Right renal pelvis (tissue), 4 donors: ENCODE data around the gene TUT4. TPM values are rescaled to one million over a fixed set of nuclear protein-coding genes. Genes with fewer than 3 reads are reported as not detected.
"Not testable (repeated sequence)": the region's sequence is repeated elsewhere in the genome, so short reads cannot be mapped to it uniquely, and the experiment has no call there.

Experiments
- DNase-seq, 4 donors: peaks; one replicate each; pipeline ENCODE4 v3.0.0-alpha.2; 2013; ENCODE audit warnings: low read depth in 4 of 4, low spot score in 3 of 4, missing footprints in 1 of 4
- polyA plus RNA-seq, 4 donors: library from polyadenylated mRNA; unstranded; fragments of 120-200 nt; gene quantifications; one replicate each; pipeline ENCODE4 v1.2.1, GENCODE V29; 2013; ENCODE audit not compliant: insufficient read length in 4 of 4

Gene TUT4
- 10 to 100 TPM; 66.8 to 82.6 (median 80.8) TPM for polyA plus RNA-seq

DNA sequence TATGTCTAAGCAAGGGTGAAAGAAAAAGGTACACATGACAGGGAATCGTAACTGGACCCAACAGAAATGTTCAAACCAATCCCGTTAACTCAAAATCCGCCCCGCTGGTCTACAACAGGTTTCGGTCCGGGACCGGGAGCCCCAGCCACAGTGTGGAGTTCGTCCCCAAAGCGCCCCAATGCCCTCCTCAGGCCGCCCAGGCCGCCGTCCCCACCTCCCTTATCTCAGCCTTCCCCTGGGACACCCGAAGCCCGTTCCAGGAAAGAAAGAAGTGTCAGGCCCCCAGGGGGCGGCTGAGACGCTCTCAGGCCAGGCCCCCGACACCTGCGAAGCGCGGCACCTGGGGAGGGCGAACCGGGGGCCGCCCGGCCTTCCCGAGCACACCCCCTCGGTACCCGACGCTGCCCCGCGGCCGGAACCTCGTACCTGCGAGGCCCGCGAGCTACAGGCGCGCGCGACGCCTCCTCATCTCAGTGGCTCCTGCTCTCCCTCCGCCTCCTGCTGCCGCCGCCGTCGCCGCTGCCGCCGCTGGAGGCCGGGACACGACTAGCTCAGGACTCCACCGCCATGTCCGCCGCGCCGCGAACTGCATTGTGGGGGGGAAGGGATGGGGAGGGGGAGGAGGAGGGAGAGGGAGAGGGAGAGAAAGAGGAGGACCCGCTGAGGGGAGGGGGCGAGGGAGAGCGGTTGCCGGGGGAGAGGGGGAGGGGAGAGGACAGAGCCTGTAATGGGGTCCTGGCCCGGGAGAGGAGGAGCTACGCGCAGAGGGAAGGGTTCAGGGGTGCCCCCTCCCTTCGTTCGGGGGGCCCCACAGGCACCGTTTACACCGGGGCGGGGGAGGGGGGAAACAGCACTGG lies at the start of gene TUT4:
Gene TUT4, minus strand, starts transcription at position 588 of the 857 bp plus-strand sequence. CDS start 26,812 bp downstream, outside the sequence.
- DNase-seq, result peak; percentile 81 to 92 (median 88)

DNA sequence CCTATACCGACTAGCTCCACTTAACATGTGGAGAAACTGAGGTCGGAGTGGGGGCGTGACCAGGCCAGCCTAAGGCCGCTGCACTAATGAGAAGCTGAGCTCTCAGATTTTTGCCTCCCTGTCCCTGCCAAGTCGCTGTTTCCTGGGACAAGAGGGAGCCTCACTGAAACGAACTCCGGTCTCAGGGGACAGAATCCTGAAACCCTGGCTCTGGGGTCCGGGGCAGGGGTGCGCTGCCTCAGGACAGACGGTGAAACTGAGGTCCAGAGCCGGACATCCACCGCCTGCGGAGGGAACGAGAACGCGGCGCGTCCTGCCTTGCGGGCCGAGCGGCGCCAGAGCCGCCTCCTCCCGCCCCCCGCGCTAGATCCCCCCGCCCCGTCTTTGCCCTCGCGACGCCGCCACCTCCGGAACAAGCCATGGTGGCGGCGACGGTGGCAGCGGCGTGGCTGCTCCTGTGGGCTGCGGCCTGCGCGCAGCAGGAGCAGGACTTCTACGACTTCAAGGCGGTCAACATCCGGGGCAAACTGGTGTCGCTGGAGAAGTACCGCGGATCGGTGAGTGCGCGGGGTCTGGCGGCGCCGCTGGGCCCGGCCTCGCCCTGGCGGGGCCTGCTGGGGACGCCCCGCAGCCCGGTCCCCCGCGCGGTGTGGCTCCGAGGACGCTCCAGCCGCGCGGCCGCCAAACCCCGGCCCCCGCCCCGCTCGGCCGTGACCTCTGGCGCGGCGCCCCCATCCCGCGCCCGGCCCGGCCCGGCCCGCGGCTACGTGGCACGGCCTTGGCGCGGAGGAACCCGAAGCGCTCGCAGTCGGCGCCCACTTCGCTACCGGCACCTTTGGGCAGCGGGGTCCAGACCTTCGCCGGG lies 49.3 kb upstream of the TUT4 start, which contains the start of gene GPX7:
Gene GPX7, plus strand, starts transcription at position 381 of the 865 bp plus-strand sequence. Its CDS starts 39 bp downstream, at position 420.
- DNase-seq, result peak in 2 of 4 donors; percentile 27 to 49

DNA sequence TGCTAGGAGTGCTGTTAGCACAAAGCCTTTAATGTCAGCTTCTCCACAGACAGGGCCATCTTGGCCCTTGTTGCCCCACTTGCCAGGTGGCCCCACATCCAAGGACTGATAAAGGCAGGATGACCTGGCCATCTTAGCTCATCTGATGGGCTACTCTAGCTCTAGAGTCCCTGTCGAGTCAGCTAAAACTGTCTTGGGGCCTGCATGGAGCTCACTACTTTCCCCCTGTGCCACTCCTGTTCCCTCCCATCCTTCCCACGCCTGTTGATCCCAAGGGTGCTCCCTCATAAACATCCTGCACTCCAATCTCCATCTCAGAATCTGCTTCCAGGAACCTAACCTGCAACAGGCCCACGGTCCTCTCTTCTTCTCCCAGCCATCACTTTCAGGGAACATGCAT lies 48.6 kb upstream of the TUT4 start:
- peak in 1 of 4 donors; percentile 5 for DNase-seq

DNA sequence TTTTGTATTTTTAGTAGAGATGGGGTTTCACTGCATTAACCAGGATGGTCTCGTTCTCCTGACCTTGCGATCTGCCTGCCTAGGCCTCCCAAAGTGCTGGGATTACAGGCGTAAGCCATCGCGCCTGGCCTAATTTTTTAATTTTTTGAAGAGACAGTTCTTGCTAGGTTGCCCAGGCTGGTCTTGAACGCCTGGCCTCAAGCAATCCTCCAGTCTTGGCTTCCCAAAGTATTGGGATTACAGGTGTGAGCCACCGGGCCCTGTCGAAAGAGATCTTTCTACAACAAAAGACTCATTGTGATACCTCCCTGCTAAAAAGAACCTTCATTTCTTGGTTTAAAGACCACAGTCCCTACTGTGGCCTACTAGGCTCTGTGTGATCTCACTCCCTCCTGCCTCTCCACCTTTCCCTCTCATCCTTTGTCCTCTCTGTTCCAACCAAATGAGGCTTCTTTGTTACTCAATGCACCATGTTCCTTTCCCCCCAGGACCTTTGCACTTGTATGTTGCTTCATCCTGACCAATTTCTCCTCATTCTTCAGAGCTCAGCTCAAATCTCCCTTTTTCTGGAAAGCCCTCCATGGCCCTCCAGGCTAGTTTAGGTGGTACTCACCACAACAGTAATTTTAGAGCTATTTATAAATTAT lies 47.8 kb upstream of the TUT4 start:
- DNase-seq, result no peak

DNA sequence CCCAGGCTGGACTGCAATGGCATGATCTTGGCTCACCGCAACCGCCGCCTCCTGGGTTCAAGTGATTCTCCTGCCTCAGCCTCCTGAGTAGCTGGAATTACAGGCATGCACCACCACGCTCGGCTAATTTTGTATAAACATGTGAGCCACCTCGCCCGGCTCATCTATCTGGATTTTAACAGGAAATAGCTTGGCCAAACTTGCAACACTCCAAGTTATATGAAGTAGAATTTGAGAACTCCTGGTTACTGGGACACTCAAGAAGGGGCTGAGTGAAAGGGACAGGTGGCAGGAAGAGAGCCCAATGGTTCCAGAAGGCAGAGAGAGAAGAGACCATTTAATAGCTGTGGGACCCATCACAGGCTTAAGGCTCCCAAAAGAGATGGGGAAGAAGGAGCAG lies 46.3 kb upstream of the TUT4 start:
- DNase-seq, result no peak

DNA sequence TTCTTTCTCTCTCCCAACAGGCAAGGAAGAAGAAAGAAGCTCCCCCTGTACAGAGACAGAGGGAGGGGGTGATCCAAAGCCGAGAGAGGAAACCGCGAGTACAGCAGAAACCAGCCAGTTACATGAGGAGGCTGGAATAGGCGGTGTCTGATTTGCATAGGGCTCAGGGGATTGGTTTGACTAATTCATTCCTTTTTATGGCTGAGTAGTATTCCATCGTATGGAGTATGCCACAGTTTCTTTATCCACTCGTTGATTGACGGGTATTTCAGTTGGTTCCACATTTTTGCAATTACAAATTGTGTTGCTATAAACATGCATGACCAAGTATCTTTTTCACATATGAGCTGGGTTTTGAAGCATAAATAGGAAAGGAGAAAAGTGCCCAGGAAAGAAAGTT lies 45.8 kb upstream of the TUT4 start:
- no peak for DNase-seq

DNA sequence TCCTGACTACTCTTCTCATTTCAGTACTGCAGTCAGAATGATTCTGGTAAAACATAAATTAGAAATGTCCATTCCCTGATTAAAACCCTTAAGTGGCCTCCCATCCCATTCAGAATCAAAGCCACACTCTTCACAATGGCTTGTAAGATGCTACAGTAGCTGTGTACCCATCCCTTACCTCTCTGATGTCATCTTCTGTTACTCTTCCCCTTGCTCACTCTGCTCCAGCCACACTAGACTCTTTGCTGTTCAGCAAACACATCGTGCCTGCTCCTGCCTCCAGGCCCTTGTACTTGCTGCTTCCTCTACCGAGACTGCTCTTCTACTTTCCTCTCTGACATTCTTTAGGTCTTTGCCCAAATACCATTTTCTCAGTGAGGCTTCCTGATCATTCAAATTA lies 45.0 kb upstream of the TUT4 start:
- DNase-seq, result no peak

- no peak for DNase-seq
Observed at GRCh38 chr1:52595061-52595460, 42.2 kb upstream of the TUT4 start.

- no peak for DNase-seq
Observed at GRCh38 chr1:52593495-52593894, 40.6 kb upstream of the TUT4 start.

GRCh38 chr1:52592637-52593323 lies 39.9 kb upstream of the TUT4 start:
- DNase-seq, result no peak

- DNase-seq, result no peak
Observed at GRCh38 chr1:52590266-52590665, 37.4 kb upstream of the TUT4 start.

GRCh38 chr1:52588535-52588934 lies 35.6 kb upstream of the TUT4 start:
- DNase-seq, result no peak

GRCh38 chr1:52588027-52588426 lies 35.1 kb upstream of the TUT4 start:
- no peak for DNase-seq

DNA sequence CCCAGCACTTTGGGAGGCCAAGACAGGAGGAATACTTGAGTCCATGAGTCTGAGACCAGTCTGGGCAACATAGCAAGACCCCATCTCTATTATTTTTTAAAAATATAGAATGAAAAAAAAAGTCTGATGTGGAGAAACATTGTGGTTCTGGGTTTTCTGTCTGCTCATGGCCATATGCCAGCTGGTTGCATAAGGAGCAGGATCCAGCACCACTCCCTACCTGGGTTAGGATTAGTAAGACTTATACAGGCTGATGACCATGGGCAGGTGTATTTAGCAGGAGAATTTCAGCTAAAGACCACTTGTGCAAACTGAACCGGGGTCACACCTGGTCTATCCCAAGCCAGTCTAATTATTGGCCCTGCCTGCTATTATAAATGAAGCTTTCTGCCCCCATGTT lies 32.6 kb upstream of the TUT4 start:
- DNase-seq, result no peak

- DNase-seq, result no peak
Observed at GRCh38 chr1:52582116-52582696, 29.3 kb upstream of the TUT4 start.

GRCh38 chr1:52580283-52580682 lies 27.4 kb upstream of the TUT4 start:
- DNase-seq, result no peak

GRCh38 chr1:52579415-52579814 lies 26.5 kb upstream of the TUT4 start:
- DNase-seq, result no peak

DNA sequence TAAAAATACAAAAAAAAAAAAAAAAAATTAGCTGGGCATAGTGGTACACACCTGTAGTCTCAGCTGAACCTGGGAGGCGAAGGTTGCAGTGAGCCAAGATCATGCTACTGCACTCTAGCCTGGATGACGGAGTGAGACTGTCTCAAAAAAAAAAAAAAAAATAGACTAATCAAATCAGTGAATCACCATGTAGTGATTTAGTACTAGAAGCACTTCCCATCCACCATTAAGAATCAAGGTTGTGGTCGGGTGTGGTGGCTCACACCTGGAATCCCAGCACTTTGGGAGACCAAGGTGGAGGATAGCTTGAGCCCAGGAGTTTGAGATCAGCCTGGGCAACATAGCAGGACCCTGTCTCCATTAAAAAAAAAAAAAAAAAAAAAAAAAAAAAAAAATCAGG lies 25.2 kb upstream of the TUT4 start:
- not testable (repeated sequence) for DNase-seq

DNA sequence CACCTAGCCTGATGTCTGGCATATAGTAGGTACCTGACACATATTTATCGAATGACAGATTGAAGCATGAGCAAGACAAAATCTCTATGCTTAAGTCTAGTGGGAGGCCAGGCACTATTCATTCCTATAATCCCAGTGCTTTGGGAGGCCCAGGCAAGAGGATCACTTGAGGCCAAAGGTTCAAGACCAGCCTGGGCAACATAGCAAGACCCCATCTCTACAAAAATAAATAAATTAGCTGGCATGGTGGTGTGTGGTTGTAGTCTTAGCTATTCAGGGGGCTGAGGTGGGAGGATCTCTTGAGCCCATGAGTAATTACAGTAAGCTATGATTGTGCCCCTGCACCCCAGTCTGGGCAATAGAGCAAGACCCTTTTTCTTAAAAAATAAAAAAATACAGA lies 23.2 kb upstream of the TUT4 start:
- DNase-seq, result no peak

DNA sequence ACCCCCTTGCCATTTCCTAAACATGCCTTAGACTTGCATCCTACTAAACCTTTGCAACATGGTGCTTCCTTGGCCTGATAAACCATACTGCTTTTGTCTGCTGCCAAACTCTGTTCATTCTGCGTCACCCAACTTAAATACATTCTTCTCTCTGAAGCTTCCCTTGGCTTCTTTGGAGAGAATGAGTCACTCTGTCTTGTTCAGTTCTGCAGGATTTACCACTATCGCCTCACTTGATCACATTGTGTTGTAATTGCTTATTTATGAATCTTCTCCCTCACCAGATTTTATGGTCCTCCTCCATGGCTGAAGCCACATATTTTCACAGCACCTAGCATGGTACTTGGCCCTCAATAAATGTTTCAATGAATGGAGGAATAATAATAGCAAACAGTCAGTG lies 21.7 kb upstream of the TUT4 start:
- DNase-seq, result no peak
